ENCODE results near the gene KCNK7.

KCNK7 gene

DNA sequence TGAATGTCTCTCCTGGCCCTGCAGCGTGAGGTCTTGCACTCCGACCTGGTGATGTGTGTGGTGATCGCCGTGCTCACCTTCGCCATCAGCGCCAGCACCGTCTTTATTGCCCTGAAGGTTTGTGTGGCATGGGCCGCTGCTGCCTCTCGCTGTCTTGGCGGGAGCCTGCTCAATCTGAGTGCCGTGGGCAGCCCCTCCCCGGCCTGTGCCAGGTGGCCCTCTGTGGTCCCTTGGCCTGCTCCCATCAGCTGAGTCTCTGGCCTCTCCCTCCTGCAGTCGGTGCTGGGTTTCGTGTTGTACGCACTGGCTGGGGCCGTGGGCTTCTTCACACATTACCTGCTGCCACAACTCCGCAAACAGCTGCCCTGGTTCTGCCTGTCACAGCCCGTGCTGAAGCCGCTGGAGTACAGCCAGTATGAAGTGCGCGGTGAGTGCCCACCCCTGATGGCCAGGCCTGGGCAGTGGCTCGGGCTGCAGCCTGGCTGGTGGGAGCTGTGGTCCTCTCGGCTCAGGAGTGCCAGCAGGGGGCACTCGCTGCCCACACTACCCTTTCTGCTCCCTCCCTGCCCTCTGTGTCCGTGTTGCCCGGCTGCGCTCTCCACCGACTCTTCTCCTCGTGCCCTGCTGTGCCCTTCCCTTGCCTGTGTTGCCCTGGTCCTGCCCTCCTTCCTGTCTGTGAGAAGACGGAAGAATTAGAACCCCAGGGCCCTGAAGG lies 30.2 kb upstream of the KCNK7 start:
- no peak for DNase-seq

DNA sequence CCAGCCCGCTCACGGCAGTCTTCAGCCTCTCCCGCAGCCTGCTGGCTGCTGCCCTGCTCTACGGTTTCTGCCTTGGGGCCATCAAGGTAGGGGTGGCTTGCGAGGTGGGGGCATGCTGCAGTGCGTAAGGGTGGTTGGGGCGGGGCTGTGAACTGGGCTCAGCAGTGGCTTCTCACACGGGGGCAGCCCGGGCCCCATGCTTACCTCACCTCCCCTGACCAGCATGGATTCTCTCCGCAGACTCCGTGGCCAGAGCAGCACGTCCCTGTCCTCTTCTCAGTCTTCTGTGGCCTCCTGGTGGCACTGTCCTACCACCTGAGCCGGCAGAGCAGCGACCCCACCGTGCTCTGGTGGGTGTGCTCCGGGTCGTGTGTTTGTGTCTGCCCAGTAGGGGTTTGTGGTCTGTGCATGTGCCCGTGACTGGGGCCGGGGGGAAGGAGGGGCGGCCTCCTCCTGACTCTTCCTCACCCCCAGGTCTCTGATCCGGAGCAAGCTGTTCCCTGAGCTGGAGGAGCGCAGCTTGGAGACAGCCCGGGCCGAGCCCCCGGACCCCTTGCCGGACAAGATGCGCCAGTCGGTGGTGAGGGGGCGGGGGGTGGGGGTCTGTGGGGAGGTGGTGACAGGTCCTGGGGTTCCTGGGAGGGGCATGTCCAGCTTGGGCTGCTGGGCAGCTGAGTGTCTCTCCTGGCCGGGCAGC lies 29.5 kb upstream of the KCNK7 start:
- DNase-seq, result no peak

DNA sequence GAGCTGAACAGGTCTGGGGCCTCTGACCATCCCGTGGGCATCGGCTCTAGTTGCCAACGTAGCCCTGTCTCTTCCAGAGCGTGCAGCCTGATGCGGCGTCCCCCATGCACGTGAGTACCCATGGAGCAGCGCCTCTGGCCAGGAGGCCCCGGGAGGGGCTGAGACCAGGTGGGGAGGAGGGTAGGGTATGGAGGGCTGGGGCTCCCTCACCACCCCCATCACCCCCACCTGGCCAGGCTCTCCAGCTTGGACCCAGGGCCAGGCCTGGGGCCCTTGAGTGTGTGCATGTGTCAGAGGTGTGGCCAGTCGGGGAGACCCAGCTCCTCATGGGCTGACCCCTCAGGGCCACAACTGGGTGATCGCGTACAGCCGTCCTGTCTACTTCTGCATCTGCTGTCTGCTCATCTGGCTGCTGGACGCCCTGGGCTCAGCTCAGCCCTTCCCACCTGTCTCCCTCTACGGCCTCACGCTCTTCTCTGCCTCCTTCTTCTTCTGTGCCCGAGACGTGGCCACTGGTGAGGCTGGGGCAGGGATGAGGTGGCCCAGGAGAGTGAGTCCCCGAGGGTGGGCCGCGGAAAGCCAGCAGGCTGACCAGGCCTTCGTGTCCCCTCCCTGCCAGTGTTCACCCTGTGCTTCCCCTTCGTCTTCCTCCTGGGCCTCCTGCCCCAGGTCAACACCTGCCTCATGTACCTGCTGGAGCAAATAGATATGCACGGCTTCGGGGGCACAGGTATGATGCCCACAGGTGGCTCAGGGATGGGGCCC lies 28.4 kb upstream of the KCNK7 start:
- no peak for DNase-seq

DNA sequence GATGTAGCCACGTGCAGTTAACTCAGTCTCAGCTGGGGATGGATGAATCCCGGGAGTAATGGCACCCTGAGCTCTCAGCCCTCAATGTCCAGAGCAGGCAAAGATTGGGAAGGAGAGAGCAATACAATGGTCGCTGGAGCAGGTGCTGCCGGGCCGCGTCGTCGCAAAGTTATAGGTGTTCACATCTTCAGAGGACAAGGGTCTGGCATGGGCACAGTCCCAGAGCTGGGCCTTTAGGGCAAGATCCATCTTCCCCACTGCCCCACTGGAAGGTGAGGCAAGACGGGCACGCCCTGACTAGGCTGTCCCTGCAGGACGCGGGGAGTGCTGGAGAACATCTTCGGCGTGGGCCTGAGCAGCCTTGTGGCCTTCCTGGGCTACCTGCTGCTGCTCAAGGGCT lies 27.6 kb upstream of the KCNK7 start:
- no peak for DNase-seq

DNA sequence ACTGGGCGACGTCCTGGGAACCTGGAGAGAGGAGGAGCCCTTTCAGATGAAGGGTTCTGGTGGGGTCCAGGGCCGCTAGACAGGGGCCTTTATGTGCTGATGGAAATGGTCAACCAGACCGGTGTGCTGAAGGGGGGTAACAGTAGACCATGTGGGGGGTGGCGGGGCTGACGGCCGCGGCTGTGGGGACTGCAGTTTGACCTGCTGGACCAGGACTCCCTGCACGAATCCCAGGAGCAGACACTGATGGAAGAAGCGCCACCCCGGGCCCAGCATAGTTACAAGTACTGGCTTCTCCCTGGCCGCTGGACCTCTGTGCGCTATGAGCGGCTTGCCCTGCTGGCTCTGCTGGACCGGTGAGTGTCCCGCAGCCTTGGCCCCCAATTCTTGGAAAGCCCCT lies 26.4 kb upstream of the KCNK7 start:
- DNase-seq, result no peak

DNA sequence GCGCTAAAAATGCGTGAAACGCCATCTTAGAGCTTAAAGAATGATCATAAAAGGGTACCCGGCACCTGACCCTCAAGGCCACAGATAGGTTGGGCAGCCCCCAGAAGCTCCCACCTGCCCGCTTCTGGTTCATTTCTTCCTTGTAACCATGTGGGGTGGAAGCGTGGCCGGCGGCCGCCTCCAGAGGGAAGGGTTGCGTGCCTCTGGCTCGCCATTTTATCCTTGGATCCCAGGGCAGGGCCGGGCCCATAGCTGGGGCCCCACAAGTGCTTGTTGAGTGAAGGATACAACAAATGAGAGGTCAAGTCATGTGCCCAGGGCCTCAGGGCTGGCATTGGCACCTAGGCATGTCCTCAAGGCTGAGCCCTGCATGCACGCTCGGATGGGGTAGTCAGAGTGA lies 25.9 kb upstream of the KCNK7 start:
- DNase-seq, result no peak

DNA sequence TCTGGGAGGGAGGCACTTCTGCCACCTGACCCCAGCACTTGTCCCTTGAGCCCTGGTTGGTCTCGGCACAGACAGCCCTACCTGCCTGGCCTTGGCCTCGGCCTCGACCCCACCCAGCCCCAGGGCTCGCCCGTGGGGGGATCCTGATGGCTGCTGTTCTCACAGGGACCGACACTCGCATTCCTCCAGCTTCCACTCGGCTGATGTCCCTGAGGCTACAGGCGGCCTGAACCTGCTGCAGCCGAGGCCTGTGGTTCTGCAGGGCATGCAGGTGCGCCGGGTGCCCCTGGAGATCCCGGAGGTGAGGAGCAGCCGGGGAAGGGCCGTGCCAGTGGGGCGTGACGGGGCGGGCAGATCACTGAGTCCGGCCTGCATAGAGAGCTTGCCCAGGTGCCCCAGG lies 25.1 kb upstream of the KCNK7 start:
- no peak for DNase-seq

DNA sequence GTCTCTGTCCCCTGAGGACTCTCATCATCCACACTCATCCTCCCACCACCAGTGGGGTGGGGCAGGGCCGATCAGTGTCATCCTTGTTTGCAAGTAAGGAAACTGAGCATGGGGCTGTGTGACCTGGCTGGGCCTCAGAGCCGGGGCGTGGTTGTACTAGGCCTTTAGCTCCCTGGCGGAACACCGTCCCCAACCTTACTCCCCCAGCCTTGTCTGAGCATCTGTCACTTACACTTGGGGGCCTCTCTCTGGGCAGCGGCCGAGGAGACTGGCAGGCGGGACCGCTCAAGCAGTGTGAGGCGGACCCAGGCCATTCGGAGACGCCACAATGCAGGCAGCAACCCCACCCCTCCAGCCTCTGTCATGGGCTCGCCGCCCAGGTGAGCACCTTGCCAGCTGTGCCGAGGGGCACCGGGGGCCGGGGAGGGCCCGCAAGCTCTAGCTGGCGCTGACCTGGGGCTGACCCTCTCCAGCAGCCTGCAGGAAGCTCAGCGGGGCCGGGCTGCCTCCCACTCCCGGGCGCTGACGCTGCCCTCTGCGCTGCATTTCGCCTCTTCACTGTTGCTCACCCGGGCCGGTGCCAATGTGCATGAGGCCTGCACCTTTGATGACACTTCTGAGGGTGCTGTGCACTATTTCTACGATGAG lies 23.8 kb upstream of the KCNK7 start:
- DNase-seq, result no peak

DNA sequence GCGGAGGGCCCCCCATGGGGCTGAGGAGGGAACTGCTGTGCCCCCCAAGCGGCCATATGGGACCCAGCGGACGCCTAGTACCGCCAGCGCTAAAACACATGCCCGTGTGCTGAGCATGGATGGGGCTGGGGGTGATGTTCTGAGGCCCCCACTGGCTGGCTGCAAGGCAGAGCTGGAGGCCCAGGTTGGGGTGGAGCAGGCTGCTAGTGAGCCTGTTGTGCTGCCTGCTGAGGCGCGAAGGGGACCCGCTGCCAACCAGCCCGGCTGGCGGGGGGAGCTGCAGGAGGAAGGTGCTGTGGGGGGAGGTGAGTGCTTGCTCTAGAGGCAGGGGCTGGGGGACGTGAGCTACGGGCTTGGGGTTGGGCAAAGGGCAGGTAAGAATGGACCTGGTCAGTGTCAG lies 23.2 kb upstream of the KCNK7 start:
- DNase-seq, result no peak

DNA sequence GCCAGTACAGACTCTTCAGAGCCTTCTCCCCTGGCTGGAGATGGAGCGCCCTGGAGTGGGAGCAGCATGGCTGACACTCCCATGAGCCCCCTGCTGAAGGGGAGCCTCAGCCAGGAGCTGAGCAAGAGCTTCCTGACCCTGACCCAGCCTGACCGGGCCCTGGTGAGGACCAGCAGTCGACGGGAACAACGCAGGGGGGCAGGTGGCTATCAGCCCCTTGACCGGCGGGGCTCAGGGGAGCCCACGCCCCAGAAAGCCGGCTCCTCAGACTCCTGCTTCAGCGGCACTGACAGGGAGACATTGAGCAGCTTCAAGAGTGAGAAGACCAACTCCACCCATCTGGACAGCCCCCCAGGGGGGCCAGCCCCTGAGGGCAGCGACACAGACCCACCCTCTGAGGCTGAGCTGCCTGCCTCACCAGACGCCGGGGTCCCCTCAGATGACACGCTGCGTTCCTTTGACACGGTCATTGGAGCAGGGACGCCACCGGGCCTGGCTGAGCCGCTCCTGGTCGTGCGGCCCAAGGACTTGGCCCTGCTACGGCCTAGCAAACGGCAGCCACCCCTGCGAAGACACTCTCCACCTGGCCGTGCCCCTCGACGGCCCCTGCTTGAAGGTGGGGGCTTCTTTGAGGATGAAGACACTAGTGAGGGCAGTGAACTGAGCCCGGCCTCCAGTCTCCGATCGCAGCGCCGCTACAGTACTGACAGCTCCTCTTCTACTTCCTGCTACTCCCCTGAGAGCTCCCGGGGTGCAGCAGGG lies 22.6 kb upstream of the KCNK7 start:
- DNase-seq, result no peak

DNA sequence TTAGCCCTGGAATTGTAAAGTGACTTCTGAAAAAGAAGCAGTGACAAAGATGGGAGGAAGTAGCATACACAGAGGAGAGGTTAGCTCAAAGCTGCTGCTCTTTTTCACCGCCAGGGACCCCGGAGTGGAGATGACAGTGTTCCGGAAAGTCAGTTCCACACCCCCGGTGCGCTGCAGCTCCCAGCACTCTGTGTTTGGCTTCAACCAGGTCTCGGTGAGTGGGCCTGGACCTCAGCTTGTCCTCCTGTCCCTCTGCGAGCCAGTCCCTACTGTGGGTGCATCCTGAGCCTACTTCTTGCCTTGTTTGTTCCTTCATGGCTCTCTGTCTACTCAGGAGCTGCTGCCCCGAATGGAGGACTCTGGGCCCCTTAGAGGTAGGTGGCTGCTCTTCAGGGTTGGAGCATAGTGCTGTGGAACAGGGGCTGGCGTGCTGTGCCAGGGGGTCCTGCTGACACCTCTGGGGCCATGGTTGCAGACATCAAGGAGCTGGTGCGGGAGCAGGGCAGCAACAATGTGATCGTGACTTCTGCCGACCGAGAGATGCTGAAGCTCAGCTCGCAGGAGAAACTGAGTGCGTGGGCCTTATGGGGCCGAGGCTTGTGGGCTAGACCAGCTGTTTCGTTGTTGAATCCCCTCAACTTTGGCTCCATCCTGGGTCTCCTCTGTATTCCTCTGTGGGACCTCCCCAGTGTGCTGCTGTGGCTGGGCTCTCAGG lies 21.7 kb upstream of the KCNK7 start:
- DNase-seq, result no peak

DNA sequence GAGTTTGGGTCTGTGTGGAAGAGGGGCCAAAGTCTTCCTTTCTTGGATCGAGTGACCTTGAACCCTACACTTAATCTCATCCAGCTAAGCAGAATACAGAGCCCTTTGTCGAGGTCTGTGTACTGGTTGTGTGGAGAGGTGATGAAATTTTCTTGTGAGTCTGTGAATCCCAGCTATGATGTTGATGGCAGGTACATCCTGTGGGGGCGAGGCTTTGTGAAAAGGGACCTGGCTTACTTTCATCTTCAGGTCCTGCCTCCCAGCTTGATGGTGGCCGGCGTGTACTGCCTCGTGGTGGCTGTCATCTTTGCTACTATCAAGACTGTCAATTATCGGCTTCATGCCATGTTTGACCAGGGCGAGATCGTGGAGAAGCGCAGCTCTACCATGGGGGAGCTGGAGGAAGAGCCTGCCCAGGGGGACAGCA lies 21.0 kb upstream of the KCNK7 start:
- no peak for DNase-seq

DNA sequence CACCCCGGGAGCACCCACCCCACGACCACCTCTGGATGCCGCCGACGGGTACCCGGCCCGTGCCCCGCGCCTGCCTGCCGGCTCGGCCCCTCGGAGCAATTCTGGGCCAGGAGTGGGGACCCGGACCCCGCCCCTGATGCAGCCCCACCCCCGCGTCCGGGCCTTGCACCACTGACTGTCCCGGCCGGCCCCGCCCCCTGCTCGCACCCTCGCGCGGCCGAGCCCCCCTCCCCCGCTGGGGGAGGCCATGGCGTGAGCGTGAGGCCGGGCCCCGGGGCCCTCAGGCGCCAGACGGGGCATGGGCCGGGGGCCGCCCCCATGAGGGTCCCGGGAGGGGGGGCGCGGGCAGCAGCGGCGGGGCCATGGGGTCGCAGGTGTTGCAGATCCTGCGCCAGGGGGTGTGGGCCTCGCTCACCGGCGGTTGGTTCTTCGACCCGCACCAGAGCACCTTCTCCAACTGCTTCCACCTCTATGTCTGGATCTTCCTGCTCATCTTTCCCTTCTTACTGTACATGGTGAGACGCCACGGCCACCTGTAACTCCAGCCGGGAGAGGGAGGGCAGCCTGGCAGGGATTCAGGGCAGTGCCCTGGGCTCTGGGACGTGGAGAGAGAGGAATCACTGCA lies 20.5 kb upstream of the KCNK7 start:
- no peak for DNase-seq

DNA sequence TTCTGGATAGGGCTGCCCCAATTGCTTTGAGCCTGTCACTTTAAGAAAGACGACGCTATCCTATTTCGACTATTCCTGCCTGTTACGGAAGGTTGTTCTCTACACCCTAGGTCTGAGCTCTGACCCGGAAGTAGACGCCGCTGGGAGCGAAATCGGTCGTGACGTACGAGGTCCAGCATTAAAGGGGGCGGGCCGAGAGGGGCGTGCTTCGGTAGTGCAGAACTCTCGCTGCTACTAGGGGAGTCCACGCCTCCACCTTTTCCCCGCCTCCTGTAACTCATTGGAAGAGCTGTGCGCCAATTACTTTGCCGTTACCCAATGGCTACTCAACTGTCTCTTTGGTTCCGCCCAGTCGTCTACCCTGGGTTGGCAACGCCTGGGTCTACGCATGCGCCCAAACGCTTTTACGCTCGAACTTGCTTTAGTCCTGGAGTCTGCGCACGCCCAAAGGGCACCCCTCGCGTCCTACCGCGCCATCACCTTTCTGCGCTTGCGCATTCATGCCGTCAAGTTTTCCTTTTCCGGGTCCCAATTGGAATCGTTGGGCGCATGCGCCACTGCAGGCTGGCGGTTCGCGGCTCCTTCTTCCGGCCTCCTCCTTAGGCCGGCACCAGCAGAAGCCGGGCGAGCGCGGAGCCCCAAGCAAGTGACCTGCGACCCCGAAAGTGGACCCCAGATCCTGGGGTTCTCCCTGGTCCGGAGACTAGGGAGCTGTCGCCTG lies 19.8 kb upstream of the KCNK7 start, which contains the start of gene PCNX3:
TSS of gene PCNX3 (plus strand) at position 548 of the 721 bp plus-strand sequence. CDS start 536 bp downstream, outside the sequence.
- DNase-seq, result peak; percentile 98

DNA sequence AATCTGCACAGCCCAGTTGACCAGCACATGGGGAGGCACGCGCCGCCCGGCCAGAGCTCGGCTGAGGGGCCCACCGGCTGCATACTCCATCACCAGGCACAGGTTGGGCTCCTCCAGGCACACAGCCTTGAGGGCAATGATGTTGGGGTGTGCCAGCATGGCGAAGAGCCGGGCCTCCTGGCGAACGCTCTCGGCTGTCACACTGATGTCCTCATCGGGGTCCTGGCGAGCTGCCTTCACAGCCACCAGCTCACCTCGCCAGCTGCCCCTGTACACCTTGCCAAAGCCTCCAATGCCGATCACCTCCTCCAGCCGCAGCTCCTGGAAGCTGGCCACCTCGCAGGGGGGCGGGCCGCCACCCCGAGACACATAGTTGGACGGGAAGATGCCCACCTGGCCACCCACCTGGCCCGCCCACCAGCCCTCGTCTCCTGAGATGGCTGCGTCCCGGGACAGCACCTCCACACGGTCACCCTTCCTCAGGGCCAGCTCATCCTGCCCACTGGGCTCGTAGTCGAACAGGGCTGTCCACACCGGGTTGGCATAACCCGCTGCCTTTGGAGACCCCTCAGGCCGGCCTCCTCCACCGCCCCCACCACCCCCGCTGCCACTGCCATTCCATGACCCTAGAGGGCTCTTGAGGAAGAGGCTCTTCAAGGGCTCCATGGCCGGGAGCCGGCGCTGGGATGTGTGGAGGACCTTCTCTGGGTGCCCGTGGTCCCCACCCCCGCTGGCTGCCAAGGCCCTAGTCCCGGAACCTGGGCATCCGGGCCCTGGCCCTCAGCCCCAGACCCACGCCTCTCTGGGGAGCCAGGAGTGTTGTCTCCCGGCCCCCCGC lies 17.7 kb upstream of the KCNK7 start:
- DNase-seq, result no peak

DNA sequence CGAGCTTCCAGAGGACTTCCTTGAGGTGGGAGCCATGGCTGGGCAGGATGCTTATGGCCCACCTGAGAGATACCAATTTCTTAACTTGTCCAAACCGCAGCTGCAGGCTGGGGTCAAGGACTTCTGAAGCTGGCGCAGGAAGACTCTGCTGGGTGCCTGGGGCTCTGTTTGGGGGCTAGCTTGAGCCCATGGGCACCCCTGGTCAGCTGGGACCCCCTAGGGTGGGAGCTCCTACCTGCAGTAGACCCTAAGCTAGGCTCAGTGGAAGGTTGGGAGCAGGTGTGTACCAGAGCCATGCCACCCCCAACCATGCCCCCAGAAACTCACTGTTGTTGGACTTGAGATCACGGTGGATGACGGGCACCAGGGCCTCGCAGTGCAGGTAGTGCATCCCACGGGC lies 17.1 kb upstream of the KCNK7 start:
- DNase-seq, result no peak

DNA sequence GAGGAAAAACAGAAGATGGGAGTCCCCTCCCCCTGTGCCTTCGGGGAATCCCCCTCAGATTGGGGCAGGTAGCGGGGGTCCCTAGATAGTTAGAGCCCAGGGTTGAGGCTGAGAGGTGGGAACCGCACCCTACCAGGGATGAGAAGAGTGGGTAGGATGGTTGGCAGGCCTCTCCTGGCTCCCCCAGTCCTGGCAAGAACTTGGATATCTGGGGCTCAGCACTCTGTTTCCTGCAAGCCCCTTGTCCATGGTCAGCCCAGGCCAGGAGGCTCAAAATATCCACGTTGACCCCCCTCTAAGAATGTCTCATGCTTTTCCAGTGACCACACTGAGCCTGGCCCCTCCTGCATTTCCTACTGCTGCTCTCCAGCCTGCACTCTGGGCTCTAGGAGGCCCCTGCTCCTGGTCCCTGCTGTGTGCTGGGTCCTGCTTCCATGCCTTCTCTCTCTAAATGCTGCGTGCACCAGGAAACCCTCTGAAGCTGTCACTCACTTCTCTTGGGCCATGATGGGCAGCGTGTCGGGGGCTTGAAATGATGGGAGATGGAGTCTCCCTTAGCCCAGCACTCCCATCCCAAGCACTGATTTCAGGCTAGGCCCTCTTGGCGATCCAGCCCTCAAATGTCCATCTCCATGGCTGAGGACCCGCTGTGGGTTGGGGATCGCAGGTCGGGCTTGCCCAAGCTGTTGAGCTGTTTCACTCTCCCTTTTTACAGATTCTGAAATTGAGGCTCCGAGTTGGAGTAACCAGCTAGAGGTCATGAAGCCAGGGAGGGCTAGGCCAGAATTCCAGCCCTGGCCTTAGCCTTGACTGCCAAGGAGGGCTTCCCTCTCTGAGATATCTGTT lies 16.4 kb upstream of the KCNK7 start:
- no peak for DNase-seq

DNA sequence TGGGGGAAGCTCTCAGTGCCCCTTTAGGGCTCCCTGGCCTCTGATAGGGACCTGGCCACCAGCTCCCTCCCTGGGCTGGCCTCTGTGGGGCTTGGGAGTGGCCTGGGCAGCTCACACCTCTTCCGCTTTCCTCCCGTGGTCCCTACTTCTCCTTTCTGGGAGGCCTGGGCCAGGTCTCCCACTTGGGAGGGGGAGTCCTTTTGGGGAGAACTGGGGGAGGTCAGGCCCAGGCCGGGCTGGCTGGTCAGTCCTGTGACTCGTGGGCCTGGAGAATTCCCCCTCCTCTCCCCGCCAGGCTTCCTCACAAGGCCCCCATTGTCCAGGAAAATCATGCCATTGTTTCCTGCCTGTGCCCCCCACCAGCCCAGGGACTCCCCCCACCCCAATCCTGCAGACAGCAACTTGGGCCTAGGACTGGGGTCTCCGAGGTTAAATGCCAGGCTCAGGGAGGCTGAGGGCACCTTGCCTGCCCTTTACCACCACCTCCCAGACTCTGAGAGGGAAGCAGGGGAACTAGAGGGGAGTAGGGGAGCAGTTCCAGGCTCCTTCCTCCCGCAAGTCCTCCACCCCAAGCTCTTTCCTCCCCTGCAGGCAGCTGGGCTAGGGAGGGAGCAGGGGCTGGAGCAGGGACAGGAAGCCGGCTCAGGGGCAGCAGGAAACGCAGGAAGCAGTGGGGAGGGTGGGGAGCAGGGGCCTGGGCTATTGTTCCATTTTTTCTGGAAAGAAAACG lies 15.6 kb upstream of the KCNK7 start:
- DNase-seq, result no peak

Measured in NCI-H524 treated with DMSO at 0.1 percent for 48 hours (cell line).